SW480 (cell line): ENCODE data around the gene PTCH1.

Experiments used
- DNase-seq: peaks from one replicate; pipeline ENCODE4 v3.0.0-alpha.2; 2016; ENCODE audit warnings: low spot score

The PTCH1 gene

GRCh38 chr9:95438561-95439357 lies 78.0 kb downstream of the PTCH1 start:
- no peak for DNase-seq

GRCh38 chr9:95437559-95437958 lies 79.2 kb downstream of the PTCH1 start:
- no peak for DNase-seq

- no peak for DNase-seq
These were observed 80.4 kb downstream of the PTCH1 start for GRCh38 chr9:95436416-95436815.

GRCh38 chr9:95435074-95435728 lies 81.6 kb downstream of the PTCH1 start:
- DNase-seq = no peak

- DNase-seq = peak; percentile 95
These were observed 82.4 kb downstream of the PTCH1 start for GRCh38 chr9:95434116-95435073.

- no peak for DNase-seq
These were observed 83.5 kb downstream of the PTCH1 start for GRCh38 chr9:95433096-95433819.

- no peak for DNase-seq
These were observed 85.5 kb downstream of the PTCH1 start for GRCh38 chr9:95431286-95431685.

- DNase-seq = no peak
These were observed 86.7 kb downstream of the PTCH1 start for GRCh38 chr9:95429948-95430620.

- no peak for DNase-seq
These were observed 87.7 kb downstream of the PTCH1 start for GRCh38 chr9:95429096-95429495.

- DNase-seq = peak; percentile 65
These were observed 90.7 kb downstream of the PTCH1 start for GRCh38 chr9:95425910-95426551.

GRCh38 chr9:95422650-95423049 lies 94.1 kb downstream of the PTCH1 start:
- DNase-seq = no peak

- DNase-seq = no peak
These were observed 96.3 kb downstream of the PTCH1 start for GRCh38 chr9:95420518-95420917.

- DNase-seq = no peak
These were observed 97.3 kb downstream of the PTCH1 start for GRCh38 chr9:95419444-95419843.

- no peak for DNase-seq
These were observed 101.6 kb downstream of the PTCH1 start for GRCh38 chr9:95415158-95415557.

GRCh38 chr9:95413793-95414192 lies 103.0 kb downstream of the PTCH1 start:
- DNase-seq = no peak

GRCh38 chr9:95411054-95411892 lies 105.5 kb downstream of the PTCH1 start:
- no peak for DNase-seq

- peak; percentile 64 for DNase-seq
These were observed 106.9 kb downstream of the PTCH1 start for GRCh38 chr9:95409650-95410426.

- DNase-seq = no peak
These were observed 109.2 kb downstream of the PTCH1 start for GRCh38 chr9:95407524-95407923.

- no peak for DNase-seq
These were observed 110.7 kb downstream of the PTCH1 start for GRCh38 chr9:95406121-95406520.
